Activated CD8-positive, alpha-beta memory T cell treated with anti-CD3 and anti-CD28 coated beads, Interleukin-2, amount 50 U/mL, for 1 hour (primary cell): Measurements from ENCODE around the gene MPZL2.

Experiments used
- DNase-seq: peaks from one replicate; pipeline ENCODE4 v3.0.0-alpha.2; 2020; ENCODE audit errors: extremely low read depth

Gene MPZL2

GRCh38 chr11:118221419-118221818 is 42.7 kb downstream of the MPZL2 start:
- DNase-seq = no peak

- no peak for DNase-seq
Observed at GRCh38 chr11:118219732-118220131, 44.4 kb downstream of the MPZL2 start.

- no peak for DNase-seq
Observed at GRCh38 chr11:118219244-118219643, 44.9 kb downstream of the MPZL2 start.

GRCh38 chr11:118217575-118217974 is 46.5 kb downstream of the MPZL2 start:
- DNase-seq = no peak

GRCh38 chr11:118216621-118217481 is 47.2 kb downstream of the MPZL2 start:
- DNase-seq = no peak

GRCh38 chr11:118215765-118216164 is 48.3 kb downstream of the MPZL2 start:
- no peak for DNase-seq

GRCh38 chr11:118215262-118215661 is 48.8 kb downstream of the MPZL2 start:
- DNase-seq = no peak

- DNase-seq = no peak
Observed at GRCh38 chr11:118214210-118214914, 49.7 kb downstream of the MPZL2 start.

GRCh38 chr11:118213781-118214180 is 50.3 kb downstream of the MPZL2 start:
- no peak for DNase-seq

GRCh38 chr11:118213201-118213600 is 50.9 kb downstream of the MPZL2 start:
- DNase-seq = no peak

- no peak for DNase-seq
Observed at GRCh38 chr11:118212781-118213191, 51.3 kb downstream of the MPZL2 start.

- no peak for DNase-seq
Observed at GRCh38 chr11:118212131-118212725, 51.9 kb downstream of the MPZL2 start.

GRCh38 chr11:118211006-118211405 is 53.1 kb downstream of the MPZL2 start:
- DNase-seq = no peak

GRCh38 chr11:118210323-118210722 is 53.8 kb downstream of the MPZL2 start:
- DNase-seq = no peak

GRCh38 chr11:118209033-118209432 is 55.1 kb downstream of the MPZL2 start:
- DNase-seq = no peak

GRCh38 chr11:118207079-118207478 is 57.0 kb downstream of the MPZL2 start:
- no peak for DNase-seq

GRCh38 chr11:118206391-118207031 is 57.6 kb downstream of the MPZL2 start:
- no peak for DNase-seq

GRCh38 chr11:118205606-118206378 is 58.3 kb downstream of the MPZL2 start:
- DNase-seq = no peak
